C4-2B (cell line): Measurements from ENCODE around the gene BORCS6.

ENCODE experiments used
- ZFX ChIP-seq: fragments of 450-650 bp; IDR thresholded peaks from 2 replicates; pipeline ENCODE4 v1.6.1; 2017
- TF ChIP-seq, protein P1 (sequence below): fragments of 450-650 bp; conservative IDR thresholded peaks from 2 replicates; pipeline ENCODE4 v1.5.1; 2017; ENCODE audit warnings: mild to moderate bottlenecking

DNA sequence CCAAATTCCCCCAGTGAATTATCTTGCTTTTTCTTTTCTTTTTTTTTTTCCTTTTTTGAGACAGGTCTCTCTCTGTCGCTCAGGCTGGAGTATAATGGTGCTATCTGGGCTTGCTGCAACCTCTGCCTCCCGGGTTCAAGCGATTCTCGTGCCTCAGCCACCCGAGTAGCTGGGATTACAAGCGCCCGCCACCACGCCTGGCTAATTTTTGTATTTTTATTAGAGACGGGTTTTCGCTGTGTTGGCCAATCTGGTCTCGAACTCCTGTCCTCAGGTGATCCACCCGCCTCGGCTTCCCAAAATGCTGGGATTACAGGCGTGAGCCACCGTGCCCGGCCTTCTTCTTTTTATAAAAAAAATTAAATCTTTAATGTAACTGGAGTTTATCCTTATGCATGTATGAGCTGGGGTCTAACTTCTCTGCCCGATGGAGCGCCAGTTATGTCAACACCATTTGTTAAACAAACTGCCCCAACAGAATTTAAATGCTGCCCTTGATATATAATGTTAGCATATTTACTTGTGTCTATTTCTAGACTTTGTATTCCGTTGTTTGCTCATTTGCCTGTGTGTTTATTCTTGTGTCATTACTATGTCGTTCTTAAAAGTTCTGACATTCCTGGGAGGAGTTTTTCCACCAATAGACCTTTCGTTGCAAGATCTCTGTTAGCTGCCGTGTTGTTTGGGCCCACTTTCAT is 20.9 kb upstream of the BORCS6 start:
- TF ChIP-seq, protein P1, sequence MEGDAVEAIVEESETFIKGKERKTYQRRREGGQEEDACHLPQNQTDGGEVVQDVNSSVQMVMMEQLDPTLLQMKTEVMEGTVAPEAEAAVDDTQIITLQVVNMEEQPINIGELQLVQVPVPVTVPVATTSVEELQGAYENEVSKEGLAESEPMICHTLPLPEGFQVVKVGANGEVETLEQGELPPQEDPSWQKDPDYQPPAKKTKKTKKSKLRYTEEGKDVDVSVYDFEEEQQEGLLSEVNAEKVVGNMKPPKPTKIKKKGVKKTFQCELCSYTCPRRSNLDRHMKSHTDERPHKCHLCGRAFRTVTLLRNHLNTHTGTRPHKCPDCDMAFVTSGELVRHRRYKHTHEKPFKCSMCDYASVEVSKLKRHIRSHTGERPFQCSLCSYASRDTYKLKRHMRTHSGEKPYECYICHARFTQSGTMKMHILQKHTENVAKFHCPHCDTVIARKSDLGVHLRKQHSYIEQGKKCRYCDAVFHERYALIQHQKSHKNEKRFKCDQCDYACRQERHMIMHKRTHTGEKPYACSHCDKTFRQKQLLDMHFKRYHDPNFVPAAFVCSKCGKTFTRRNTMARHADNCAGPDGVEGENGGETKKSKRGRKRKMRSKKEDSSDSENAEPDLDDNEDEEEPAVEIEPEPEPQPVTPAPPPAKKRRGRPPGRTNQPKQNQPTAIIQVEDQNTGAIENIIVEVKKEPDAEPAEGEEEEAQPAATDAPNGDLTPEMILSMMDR = no peak
- TF ChIP-seq ZFX = no peak
